ENCODE data around the gene LIFR.
"Not testable (repeated sequence)": the region's sequence is repeated elsewhere in the genome, so short reads cannot be mapped to it uniquely, and the experiment has no call there.

The LIFR gene

GRCh38 chr5:38548064-38548759, 8.2 kb downstream of the LIFR start:
- DNase-seq = no peak

GRCh38 chr5:38547257-38547656, 9.2 kb downstream of the LIFR start:
- DNase-seq = no peak

- no peak for DNase-seq
These were observed 9.7 kb downstream of the LIFR start for GRCh38 chr5:38546691-38547146.

- no peak for DNase-seq
These were observed 12.6 kb downstream of the LIFR start for GRCh38 chr5:38543886-38544285.

GRCh38 chr5:38543074-38543473, 13.4 kb downstream of the LIFR start:
- no peak for DNase-seq

- no peak for DNase-seq
These were observed 15.2 kb downstream of the LIFR start for GRCh38 chr5:38541174-38541725.

GRCh38 chr5:38540314-38540713, 16.1 kb downstream of the LIFR start:
- no peak for DNase-seq

GRCh38 chr5:38538161-38538560, 18.3 kb downstream of the LIFR start:
- DNase-seq = no peak

- no peak for DNase-seq
These were observed 18.9 kb downstream of the LIFR start for GRCh38 chr5:38537505-38537904.

- DNase-seq = no peak
These were observed 19.5 kb downstream of the LIFR start for GRCh38 chr5:38536968-38537367.

- DNase-seq = no peak
These were observed 20.6 kb downstream of the LIFR start for GRCh38 chr5:38535845-38536244.

GRCh38 chr5:38535248-38535750, 21.1 kb downstream of the LIFR start:
- no peak for DNase-seq

GRCh38 chr5:38534156-38534453, 22.3 kb downstream of the LIFR start:
- DNase-seq = no peak

GRCh38 chr5:38533286-38534155, 22.9 kb downstream of the LIFR start:
- no peak for DNase-seq

GRCh38 chr5:38532165-38532669, 24.2 kb downstream of the LIFR start:
- DNase-seq = no peak

GRCh38 chr5:38531518-38531917, 24.9 kb downstream of the LIFR start:
- DNase-seq = no peak

GRCh38 chr5:38529955-38530646, 26.3 kb downstream of the LIFR start:
- no peak for DNase-seq

- no peak for DNase-seq
These were observed 28.2 kb downstream of the LIFR start for GRCh38 chr5:38528162-38528703.

GRCh38 chr5:38527475-38527874, 29.0 kb downstream of the LIFR start:
- no peak for DNase-seq

GRCh38 chr5:38524022-38524421, 32.4 kb downstream of the LIFR start:
- no peak for DNase-seq

- DNase-seq = no peak
These were observed 37.0 kb downstream of the LIFR start for GRCh38 chr5:38519476-38519875.

GRCh38 chr5:38518341-38518740, 38.1 kb downstream of the LIFR start:
- DNase-seq = no peak

- DNase-seq = not testable (repeated sequence)
These were observed 39.8 kb downstream of the LIFR start for GRCh38 chr5:38516649-38517048.
